Adrenal gland (tissue), 5 donors: Measurements from ENCODE around the gene KIF6.

Source experiments
- POLR2A ChIP-seq, 2 donors: fragments of 450-650 bp; IDR thresholded peaks; one replicate each; pipeline ENCODE4 v1.6.1; 2017; ENCODE audit warnings: antibody characterized with exemption in 2 of 2, mild to moderate bottlenecking in 2 of 2, moderate library complexity in 1 of 2
- TF ChIP-seq, protein P1 (sequence below), 6 experiments: fragments of 450-650 bp in 4 of 6; fragments of 200-600 bp in 2 of 6; sonication (generic) in 1 of 6; IDR thresholded peaks; 1 replicate in 5 of 6; 2 replicates in 1 of 6; pipeline versions ENCODE4 v1.5.1 to v1.8.0; 2016 to 2021; ENCODE audit warnings: antibody characterized with exemption in 6 of 6, mild to moderate bottlenecking in 2 of 6, moderate library complexity in 1 of 6
- donor health status: DM: no; HTN: no; CAD: no.

DNA sequence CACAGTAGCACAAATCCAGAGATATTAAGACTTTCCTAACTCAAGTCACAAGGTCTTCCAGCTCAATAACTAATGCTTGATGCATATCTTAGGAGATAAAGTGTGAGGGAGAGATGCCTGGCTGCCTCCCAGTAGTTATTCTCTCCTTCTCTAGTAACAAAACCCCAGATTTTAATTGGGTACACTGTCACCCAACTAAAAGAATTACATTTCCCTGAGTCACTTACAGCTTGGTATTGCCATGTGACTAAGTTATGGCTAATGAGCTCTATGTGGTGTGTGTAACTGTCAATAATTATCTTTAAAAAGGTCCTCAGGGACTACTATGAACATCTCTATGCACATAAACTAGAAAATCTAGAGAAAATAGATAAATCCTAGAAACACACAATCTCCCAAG, 32.0 kb downstream of the KIF6 start:
- TF ChIP-seq POLR2A (IDR thresholded peaks at IDR 0.05) = no peak
- TF ChIP-seq, protein P1, sequence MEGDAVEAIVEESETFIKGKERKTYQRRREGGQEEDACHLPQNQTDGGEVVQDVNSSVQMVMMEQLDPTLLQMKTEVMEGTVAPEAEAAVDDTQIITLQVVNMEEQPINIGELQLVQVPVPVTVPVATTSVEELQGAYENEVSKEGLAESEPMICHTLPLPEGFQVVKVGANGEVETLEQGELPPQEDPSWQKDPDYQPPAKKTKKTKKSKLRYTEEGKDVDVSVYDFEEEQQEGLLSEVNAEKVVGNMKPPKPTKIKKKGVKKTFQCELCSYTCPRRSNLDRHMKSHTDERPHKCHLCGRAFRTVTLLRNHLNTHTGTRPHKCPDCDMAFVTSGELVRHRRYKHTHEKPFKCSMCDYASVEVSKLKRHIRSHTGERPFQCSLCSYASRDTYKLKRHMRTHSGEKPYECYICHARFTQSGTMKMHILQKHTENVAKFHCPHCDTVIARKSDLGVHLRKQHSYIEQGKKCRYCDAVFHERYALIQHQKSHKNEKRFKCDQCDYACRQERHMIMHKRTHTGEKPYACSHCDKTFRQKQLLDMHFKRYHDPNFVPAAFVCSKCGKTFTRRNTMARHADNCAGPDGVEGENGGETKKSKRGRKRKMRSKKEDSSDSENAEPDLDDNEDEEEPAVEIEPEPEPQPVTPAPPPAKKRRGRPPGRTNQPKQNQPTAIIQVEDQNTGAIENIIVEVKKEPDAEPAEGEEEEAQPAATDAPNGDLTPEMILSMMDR (IDR thresholded peaks at IDR 0.05) = no peak
